GM23248 (cell line): Measurements from ENCODE around the gene SERPINB1.

Source experiments
- EZH2 ChIP-seq: fragments of 200-600 bp; sonication (generic); IDR thresholded peaks from 2 replicates; pipeline ENCODE4 v1.6.1; 2018; ENCODE audit warnings: antibody characterized with exemption, mild to moderate bottlenecking; ENCODE audit not compliant: insufficient read depth, poor library complexity, severe bottlenecking
- EZH2phosphoT487 ChIP-seq: fragments of 200-600 bp; sonication (generic); IDR thresholded peaks from 2 replicates; pipeline ENCODE4 v1.6.1; 2018; ENCODE audit warnings: antibody characterized with exemption, moderate library complexity, mild to moderate bottlenecking, low read depth; ENCODE audit not compliant: insufficient read depth

DNA sequence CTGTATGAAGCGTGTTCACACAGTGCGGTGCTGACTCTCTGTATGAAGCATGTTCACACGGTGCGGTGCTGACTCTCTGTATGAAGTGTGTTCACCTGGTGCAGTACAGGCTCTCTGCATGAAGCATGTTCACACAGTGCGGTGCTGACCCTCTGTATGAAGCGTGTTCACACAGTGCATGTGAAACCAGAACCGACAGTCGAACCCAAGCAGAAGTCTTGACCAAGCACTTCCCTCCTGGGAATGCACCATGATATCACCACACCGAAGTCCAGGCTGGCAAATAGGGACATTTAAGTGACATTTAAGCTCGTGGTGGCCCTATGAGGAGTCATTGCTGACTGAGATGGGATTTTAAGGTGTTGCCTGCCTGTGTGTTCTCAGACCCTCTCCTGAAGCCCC lies 11.3 kb upstream of the SERPINB1 start:
- TF ChIP-seq EZH2, result no peak
- no peak for TF ChIP-seq EZH2phosphoT487
